Endothelial cell of umbilical vein (primary cell): Measurements from ENCODE around the gene ADAMTSL3. TPM values are rescaled to one million over a fixed set of nuclear protein-coding genes. Genes with fewer than 3 reads are reported as not detected.

Experiments used
- BruUV-seq: library from RNA; stranded (reverse); fragments of 400-500 nt; replicated peaks from 2 replicates; lab custom pipeline; 2021; lab: Mats Ljungman, UMichigan
- CTCF ChIA-PET: fragments of 300-600, 350-600 bp; sonication (Branson Sonifier 250); formaldehyde crosslinking; loops from one replicate; lab custom pipeline; 2021; ENCODE audit warnings: antibody characterized with exemption, inconsistent platforms; lab: Charles Lee
- POLR2A ChIA-PET: fragments of 300-600, 350-600 bp; sonication (Branson Sonifier 250); formaldehyde crosslinking; loops from one replicate; lab custom pipeline; 2021; ENCODE audit warnings: antibody characterized with exemption, inconsistent platforms; lab: Charles Lee
- DNase-seq: peaks from one replicate; pipeline ENCODE4 v3.0.0-alpha.2; 2011; ENCODE audit warnings: low read depth, low spot score
- FAIRE-seq: peaks from 2 replicates; lab custom pipeline; 2011; peaks lifted over from hg19 to GRCh38; lab: Jason Lieb, UNC
- H2AFZ ChIP-seq: 2 replicates; pipeline ENCODE4 v1.6.0; 2012; ENCODE audit warnings: low read depth, low read length, control low read depth, inconsistent platforms
- H3K27ac ChIP-seq: 2 replicates; pipeline ENCODE4 v1.5.1; 2011; ENCODE audit warnings: low read depth, mild to moderate bottlenecking, control low read depth, low read length, moderate library complexity; ENCODE audit not compliant: insufficient read depth
- H3K27me3 ChIP-seq, 2 experiments: 2 replicates each; pipeline versions ENCODE4 v1.6.0 to v1.6.1; 2011; ENCODE audit warnings: low read length in 2 of 2, mixed read lengths in 1 of 2; ENCODE audit not compliant: control insufficient read depth in 2 of 2, insufficient read depth in 2 of 2
- H3K36me3 ChIP-seq, 2 experiments: 2 replicates in 1 of 2; 3 replicates in 1 of 2; pipeline ENCODE4 v1.5.1; 2011; ENCODE audit warnings: low read length in 2 of 2, mild to moderate bottlenecking in 1 of 2, moderate library complexity in 1 of 2; ENCODE audit not compliant: control insufficient read depth in 2 of 2, insufficient read depth in 2 of 2; ENCODE audit errors: extremely low read depth in 1 of 2
- H3K4me1 ChIP-seq: 3 replicates; pipeline ENCODE4 v1.5.1; 2011; ENCODE audit warnings: mild to moderate bottlenecking, low read length; ENCODE audit not compliant: control insufficient read depth, insufficient read depth; ENCODE audit errors: extremely low read depth
- H3K4me2 ChIP-seq: 2 replicates; pipeline ENCODE4 v1.6.1; 2011; ENCODE audit warnings: low read length, control low read depth, mixed read lengths; ENCODE audit not compliant: insufficient read depth
- H3K4me3 ChIP-seq, 3 experiments: fragments of 200-600 bp in 1 of 3; sonication (generic), shearing (Covaris generic) in 1 of 3; replicated peaks in 1 of 3; 2 replicates each; pipeline ENCODE4 v1.5.1; 2011 to 2016; ENCODE audit warnings: control low read depth in 3 of 3, low read length in 3 of 3, mild to moderate bottlenecking in 2 of 3, inconsistent platforms in 1 of 3, low read depth in 1 of 3, moderate library complexity in 1 of 3; ENCODE audit not compliant: insufficient read depth in 1 of 3
- H3K79me2 ChIP-seq: 2 replicates; pipeline ENCODE4 v1.6.0; 2012; ENCODE audit warnings: low read length, inconsistent platforms; ENCODE audit not compliant: control insufficient read depth, insufficient read depth
- H3K9ac ChIP-seq: replicated peaks from 2 replicates; pipeline ENCODE3; 2011; ENCODE audit warnings: low read length, control low read depth; ENCODE audit not compliant: insufficient read depth; ENCODE audit errors: extremely low read depth
- H3K9me1 ChIP-seq: replicated peaks from 3 replicates; pipeline ENCODE4 v1.6.0; 2011; ENCODE audit warnings: mild to moderate bottlenecking, low read length; ENCODE audit not compliant: control insufficient read depth, insufficient read depth; ENCODE audit errors: extremely low read depth
- H3K9me3 ChIP-seq: replicated peaks from 2 replicates; pipeline ENCODE4 v1.5.1; 2012; ENCODE audit warnings: low read length, inconsistent platforms; ENCODE audit not compliant: control insufficient read depth, insufficient read depth
- H4K20me1 ChIP-seq: replicated peaks from 2 replicates; pipeline ENCODE3; 2011; ENCODE audit warnings: mild to moderate bottlenecking, low read length; ENCODE audit not compliant: control insufficient read depth, insufficient read depth; ENCODE audit errors: extremely low read depth
- EZH2 ChIP-seq: IDR thresholded peaks from 2 replicates; pipeline ENCODE4 v1.6.1; 2012; ENCODE audit warnings: borderline replicate concordance, low read depth, mild to moderate bottlenecking, moderate library complexity, low read length, inconsistent platforms; ENCODE audit not compliant: severe bottlenecking
- FOS ChIP-seq: IDR thresholded peaks from 2 replicates; pipeline ENCODE4 v1.6.1; 2011; ENCODE audit warnings: mild to moderate bottlenecking, low read length, moderate library complexity, borderline replicate concordance; ENCODE audit not compliant: insufficient read depth
- GATA2 ChIP-seq: IDR thresholded peaks from 2 replicates; pipeline ENCODE4 v1.7.0; 2011; ENCODE audit warnings: low read depth, mild to moderate bottlenecking, moderate library complexity, mixed read lengths, low read length; ENCODE audit not compliant: insufficient read length, insufficient read depth
- JUN ChIP-seq: IDR thresholded peaks from 2 replicates; pipeline ENCODE4 v1.6.1; 2011; ENCODE audit warnings: borderline replicate concordance, low read depth; ENCODE audit not compliant: insufficient read length, insufficient read depth
- MAX ChIP-seq: IDR thresholded peaks from 2 replicates; pipeline ENCODE4 v1.6.1; 2011; ENCODE audit not compliant: insufficient read depth, insufficient read length
- MYC ChIP-seq: IDR thresholded peaks from one replicate; pipeline ENCODE4 v1.6.1; 2011; ENCODE audit warnings: mild to moderate bottlenecking, low read depth, low read length
- POLR2A ChIP-seq: IDR thresholded peaks from 2 replicates; pipeline ENCODE4 v1.6.1; 2012; ENCODE audit warnings: low read depth, mild to moderate bottlenecking, control low read depth, low read length
- POLR2AphosphoS5 ChIP-seq: IDR thresholded peaks from 2 replicates; pipeline ENCODE4 v1.6.1; 2012; ENCODE audit warnings: low read depth, mild to moderate bottlenecking, control low read depth, low read length, moderate library complexity; ENCODE audit not compliant: insufficient read depth
- dilution Hi-C: fragments of 300-500 bp; cut with MboI; formaldehyde crosslinking; loops from one replicate; pipeline ENCODE4 v1.15.0; 2019; ENCODE audit warnings: low sequenced_read_pairs; ENCODE audit not compliant: extremely low pct_ligation_motif_present
- intact Hi-C: fragments of 100-400 bp; cut with micrococcal nuclease; formaldehyde crosslinking; loops from one replicate; pipeline ENCODE4 v1.10.0; 2022
- polyA plus RNA-seq, 4 experiments: library from polyadenylated mRNA; depleted of rRNA in 3 of 4; stranded (reverse) in 3 of 4; unstranded in 1 of 4; fragments of >200 nt; gene quantifications; 2 replicates each; pipeline versions ENCODE4 v1.2.1 to v1.2.3, GENCODE V29; 2011 to 2012; ENCODE audit warnings: missing spikeins in 1 of 4
- total RNA-seq: library from RNA; stranded (reverse); gene quantifications from 2 replicates; pipeline ENCODE4 v1.2.3, GENCODE V29; 2021
- TF ChIP-seq, protein P1 (sequence below), 2 donors: IDR thresholded peaks; 1 replicate in 1 of 2; 2 replicates in 1 of 2; pipeline ENCODE4 v1.5.1; 2011; ENCODE audit warnings: low read length in 2 of 2, mild to moderate bottlenecking in 2 of 2, moderate library complexity in 2 of 2, control low read depth in 1 of 2, inconsistent platforms in 1 of 2, low read depth in 1 of 2; ENCODE audit not compliant: insufficient read depth in 1 of 2; ENCODE audit errors: extremely low read depth in 1 of 2

ADAMTSL3 gene
- total and polyA plus RNA-seq, 2 donors (not counting 3 experiments of a cell fraction or from before 2014, with no cell fraction given), result not detected

DNA sequence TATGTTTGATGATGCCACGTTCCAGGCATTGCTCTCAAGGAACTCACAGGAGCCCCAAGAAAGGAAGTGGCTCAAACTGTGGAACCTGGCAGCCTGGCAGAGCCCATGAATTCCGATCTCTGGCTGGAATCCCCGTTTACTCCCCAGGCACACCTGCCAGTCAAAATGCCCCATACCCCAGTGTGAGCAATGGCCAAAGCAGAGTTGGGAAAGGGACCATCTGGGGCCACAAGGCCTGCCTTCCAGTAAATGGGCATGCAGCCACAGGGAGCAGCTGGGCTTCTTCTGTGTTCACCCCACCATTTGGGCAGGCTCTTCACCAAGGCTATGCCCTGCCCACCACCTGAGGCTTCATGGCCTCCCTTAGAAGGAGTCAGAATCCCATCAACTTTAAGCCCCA is 324.7 kb downstream of the ADAMTSL3 start:
- no peak for FAIRE-seq
- no TSS peak for BruUV-seq
- H3K9me3 ChIP-seq, result no peaks in the 10 kb centered on the region
- dilution Hi-C loops, result no loop called here
- no peak overlapping the region for H2AFZ ChIP-seq
- no peak overlapping the region for H3K27ac ChIP-seq
- H3K79me2 ChIP-seq, result no peaks in the 10 kb centered on the region
- H3K4me3 ChIP-seq, result no peak overlapping the region
- no peak overlapping the region for H3K4me2 ChIP-seq
- no peak for TF ChIP-seq MYC
- TF ChIP-seq EZH2, result no peak
- TF ChIP-seq POLR2A, result no peak
- H3K36me3 ChIP-seq, result no peaks in the 10 kb centered on the region
- no peak overlapping the region for H3K9ac ChIP-seq
- H3K4me1 ChIP-seq, result no peaks in the 10 kb centered on the region
- CTCF ChIA-PET, result no interaction called here
- intact Hi-C loops, result no loop called here
- no peaks in the 10 kb centered on the region for H3K27me3 ChIP-seq
- H3K9me1 ChIP-seq, result no peaks in the 10 kb centered on the region
- no peak for DNase-seq
- no peaks in the 10 kb centered on the region for H4K20me1 ChIP-seq
- POLR2A ChIA-PET, result no interaction called here

DNA sequence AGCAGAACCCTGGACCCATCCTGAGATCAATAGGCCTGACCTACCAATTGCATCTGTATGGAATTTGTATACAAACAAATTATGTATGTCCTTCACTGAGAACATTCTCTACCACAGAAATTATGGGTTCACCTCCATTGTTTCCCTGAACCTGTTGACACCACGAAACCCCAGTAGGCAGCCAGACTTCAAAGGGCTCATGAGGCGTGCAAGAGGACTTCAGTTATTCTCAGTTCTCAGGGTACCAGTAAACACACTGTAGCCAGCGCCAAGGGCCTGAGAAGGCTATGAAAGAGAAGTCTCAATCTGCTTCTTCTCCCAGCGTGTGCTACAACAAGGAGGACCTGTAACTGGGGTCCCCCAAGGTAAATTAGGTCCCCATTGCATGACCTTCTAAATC is 326.7 kb downstream of the ADAMTSL3 start:
- no TSS peak for BruUV-seq
- H3K9ac ChIP-seq, result no peak overlapping the region
- H3K79me2 ChIP-seq, result no peaks in the 10 kb centered on the region
- no peak overlapping the region for H3K4me3 ChIP-seq
- no peak overlapping the region for H3K27ac ChIP-seq
- H4K20me1 ChIP-seq, result no peaks in the 10 kb centered on the region
- intact Hi-C loops (no loop called here), dilution Hi-C loops (no loop called here)
- H3K27me3 ChIP-seq, result no peaks in the 10 kb centered on the region
- no peak for FAIRE-seq
- CTCF ChIA-PET, result no interaction called here
- no peaks in the 10 kb centered on the region for H3K36me3 ChIP-seq
- H3K4me2 ChIP-seq, result no peak overlapping the region
- no peaks in the 10 kb centered on the region for H3K4me1 ChIP-seq
- no peak overlapping the region for H2AFZ ChIP-seq
- H3K9me1 ChIP-seq, result no peaks in the 10 kb centered on the region
- DNase-seq, result no peak
- no peaks in the 10 kb centered on the region for H3K9me3 ChIP-seq
- TF ChIP-seq MAX, result no peak
- TF ChIP-seq POLR2A, result no peak
- TF ChIP-seq POLR2AphosphoS5, result no peak
- no peak for TF ChIP-seq MYC
- TF ChIP-seq GATA2, result no peak
- no peak for TF ChIP-seq EZH2
- no peak for TF ChIP-seq JUN
- TF ChIP-seq, protein P1, sequence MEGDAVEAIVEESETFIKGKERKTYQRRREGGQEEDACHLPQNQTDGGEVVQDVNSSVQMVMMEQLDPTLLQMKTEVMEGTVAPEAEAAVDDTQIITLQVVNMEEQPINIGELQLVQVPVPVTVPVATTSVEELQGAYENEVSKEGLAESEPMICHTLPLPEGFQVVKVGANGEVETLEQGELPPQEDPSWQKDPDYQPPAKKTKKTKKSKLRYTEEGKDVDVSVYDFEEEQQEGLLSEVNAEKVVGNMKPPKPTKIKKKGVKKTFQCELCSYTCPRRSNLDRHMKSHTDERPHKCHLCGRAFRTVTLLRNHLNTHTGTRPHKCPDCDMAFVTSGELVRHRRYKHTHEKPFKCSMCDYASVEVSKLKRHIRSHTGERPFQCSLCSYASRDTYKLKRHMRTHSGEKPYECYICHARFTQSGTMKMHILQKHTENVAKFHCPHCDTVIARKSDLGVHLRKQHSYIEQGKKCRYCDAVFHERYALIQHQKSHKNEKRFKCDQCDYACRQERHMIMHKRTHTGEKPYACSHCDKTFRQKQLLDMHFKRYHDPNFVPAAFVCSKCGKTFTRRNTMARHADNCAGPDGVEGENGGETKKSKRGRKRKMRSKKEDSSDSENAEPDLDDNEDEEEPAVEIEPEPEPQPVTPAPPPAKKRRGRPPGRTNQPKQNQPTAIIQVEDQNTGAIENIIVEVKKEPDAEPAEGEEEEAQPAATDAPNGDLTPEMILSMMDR (IDR thresholded peaks at IDR 0.05; ENCODE audit: extremely low read depth in 1 of 2, insufficient read depth in 1 of 2, low read depth in 1 of 2, low read length in 2 of 2), result no peak
- TF ChIP-seq FOS, result no peak
- POLR2A ChIA-PET, result interaction anchor here (0.5 kb wide), 1 partner anchor 947 kb away, joined by 6 read pairs; no protein-coding TSS in a partner anchor
